Fibroblast of pulmonary artery (primary cell): ENCODE data around the gene CTSG.
"Not testable (repeated sequence)": the region's sequence is repeated elsewhere in the genome, so short reads cannot be mapped to it uniquely, and the experiment has no call there.

Source experiments
- DNase-seq: peaks from one replicate; pipeline ENCODE4 v3.0.0-alpha.2; 2010; ENCODE audit warnings: low read depth
- H3K4me3 ChIP-seq: replicated peaks from 2 replicates; pipeline ENCODE4 v1.5.1; 2011; ENCODE audit warnings: low read depth, mild to moderate bottlenecking, control low read depth, low read length, moderate library complexity
- TF ChIP-seq, protein P1 (sequence below): IDR thresholded peaks from 2 replicates; pipeline ENCODE4 v1.5.1; 2011; ENCODE audit warnings: mild to moderate bottlenecking, control low read depth, low read length, inconsistent platforms; ENCODE audit errors: missing control alignments

The CTSG gene

DNA sequence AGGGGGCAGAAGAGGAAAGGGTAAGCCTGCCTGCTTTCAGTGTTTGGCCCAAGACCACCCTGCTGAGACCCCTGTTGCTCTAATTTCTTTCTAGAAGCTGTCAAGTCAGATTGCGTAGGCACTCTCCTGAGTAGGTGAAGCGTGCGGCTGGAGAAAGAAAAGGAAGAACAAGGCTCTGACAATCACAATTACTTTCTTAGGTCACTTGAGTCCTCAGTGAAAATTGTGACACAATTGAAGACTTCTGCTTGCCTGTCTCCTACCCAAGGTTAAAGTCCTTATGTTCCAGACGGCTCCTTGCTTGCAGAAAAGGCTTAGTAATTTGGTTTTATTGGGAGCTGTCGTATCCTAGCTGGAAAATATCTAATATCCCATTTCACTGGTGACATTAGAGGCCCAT is 721 bp upstream of the CTSG start:
- no peak for DNase-seq
- H3K4me3 ChIP-seq: no peak overlapping the region
- TF ChIP-seq, protein P1, sequence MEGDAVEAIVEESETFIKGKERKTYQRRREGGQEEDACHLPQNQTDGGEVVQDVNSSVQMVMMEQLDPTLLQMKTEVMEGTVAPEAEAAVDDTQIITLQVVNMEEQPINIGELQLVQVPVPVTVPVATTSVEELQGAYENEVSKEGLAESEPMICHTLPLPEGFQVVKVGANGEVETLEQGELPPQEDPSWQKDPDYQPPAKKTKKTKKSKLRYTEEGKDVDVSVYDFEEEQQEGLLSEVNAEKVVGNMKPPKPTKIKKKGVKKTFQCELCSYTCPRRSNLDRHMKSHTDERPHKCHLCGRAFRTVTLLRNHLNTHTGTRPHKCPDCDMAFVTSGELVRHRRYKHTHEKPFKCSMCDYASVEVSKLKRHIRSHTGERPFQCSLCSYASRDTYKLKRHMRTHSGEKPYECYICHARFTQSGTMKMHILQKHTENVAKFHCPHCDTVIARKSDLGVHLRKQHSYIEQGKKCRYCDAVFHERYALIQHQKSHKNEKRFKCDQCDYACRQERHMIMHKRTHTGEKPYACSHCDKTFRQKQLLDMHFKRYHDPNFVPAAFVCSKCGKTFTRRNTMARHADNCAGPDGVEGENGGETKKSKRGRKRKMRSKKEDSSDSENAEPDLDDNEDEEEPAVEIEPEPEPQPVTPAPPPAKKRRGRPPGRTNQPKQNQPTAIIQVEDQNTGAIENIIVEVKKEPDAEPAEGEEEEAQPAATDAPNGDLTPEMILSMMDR: no peak

DNA sequence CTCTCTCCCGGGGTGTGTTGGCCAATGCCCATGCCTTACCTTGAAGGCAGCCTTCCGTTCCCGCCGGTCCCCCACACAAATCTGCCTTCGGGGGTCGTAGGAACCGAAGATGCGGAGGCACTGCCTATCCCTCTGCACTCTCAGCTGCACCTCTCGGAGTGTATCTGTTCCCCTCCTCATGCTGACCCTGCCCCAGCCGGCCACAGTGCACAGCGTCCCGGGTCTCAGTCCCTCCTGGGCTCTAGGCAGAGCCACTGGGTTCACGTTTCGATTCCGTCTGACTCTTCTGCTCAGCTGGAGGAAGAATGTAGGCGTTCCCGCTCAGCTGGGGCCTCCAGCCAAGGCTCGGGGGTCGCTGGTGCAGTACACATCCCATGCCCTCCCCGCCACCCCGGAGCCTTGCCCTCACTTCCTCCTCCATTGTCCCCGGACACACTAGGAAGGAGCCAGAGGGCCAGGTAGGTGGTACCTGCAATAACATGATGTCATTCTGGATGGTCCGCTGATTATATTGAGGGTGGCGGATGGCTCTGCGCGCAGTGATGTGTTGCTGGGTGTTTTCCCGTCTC is 1.8 kb downstream of the CTSG start:
- TF ChIP-seq, protein P1: no peak
- DNase-seq: no peak
- no peak overlapping the region for H3K4me3 ChIP-seq

- DNase-seq: no peak
- TF ChIP-seq, protein P1: no peak
- no peak overlapping the region for H3K4me3 ChIP-seq
Observed at GRCh38 chr14:24566318-24566717, 9.7 kb downstream of the CTSG start.

- no peak overlapping the region for H3K4me3 ChIP-seq
- no peak for DNase-seq
- TF ChIP-seq, protein P1: no peak
Observed at GRCh38 chr14:24565766-24566165, 10.3 kb downstream of the CTSG start.

GRCh38 chr14:24563505-24563904 is 12.5 kb downstream of the CTSG start:
- no peak for DNase-seq
- no peak overlapping the region for H3K4me3 ChIP-seq
- TF ChIP-seq, protein P1: no peak

- peak; percentile 3 for DNase-seq
- no peak overlapping the region for H3K4me3 ChIP-seq
- TF ChIP-seq, protein P1: no peak
Observed at GRCh38 chr14:24556756-24557155, 19.3 kb downstream of the CTSG start.

DNA sequence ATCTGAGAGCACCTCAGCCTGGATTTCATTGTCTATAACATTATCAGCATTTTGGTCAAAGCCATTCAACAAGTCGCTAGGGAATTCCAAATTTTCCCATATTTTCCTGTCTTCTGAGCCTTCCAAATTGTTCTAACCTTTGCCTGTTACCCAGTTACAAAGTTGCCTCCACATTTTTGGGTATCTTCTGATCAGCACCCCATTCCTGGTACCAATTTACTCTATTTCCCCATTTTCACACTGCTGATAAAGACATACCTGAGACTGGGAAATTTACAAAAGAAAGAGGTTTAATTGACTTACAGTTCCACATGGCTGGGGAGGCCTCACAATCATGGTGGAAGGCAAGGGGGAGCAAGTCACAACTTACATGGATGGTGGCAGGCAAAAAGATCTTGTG is 27.0 kb downstream of the CTSG start:
- H3K4me3 ChIP-seq, DNase-seq: not testable (repeated sequence)
